H1 (cell line): ENCODE data around the gene ARFGEF3.

Experiments
- BRCA1 ChIP-seq: IDR thresholded peaks from 2 replicates; pipeline ENCODE4 v1.6.1; 2012; ENCODE audit warnings: low read depth, low read length, improper control_type of control experiment
- CTCF ChIP-seq, 3 experiments: IDR thresholded peaks; 1 replicate in 2 of 3; 2 replicates in 1 of 3; pipeline versions ENCODE4 v1.5.1 to v1.6.1; 2011; ENCODE audit warnings: low read length in 3 of 3, mild to moderate bottlenecking in 3 of 3, inconsistent platforms in 2 of 3, low read depth in 1 of 3, moderate library complexity in 1 of 3; ENCODE audit not compliant: insufficient read depth in 1 of 3; ENCODE audit errors: control extremely low read depth in 1 of 3
- E2F6 ChIP-seq: IDR thresholded peaks from 2 replicates; pipeline ENCODE4 v1.6.1; 2012; ENCODE audit warnings: inconsistent platforms
- EP300 ChIP-seq, 2 experiments: IDR thresholded peaks; 1 replicate in 1 of 2; 2 replicates in 1 of 2; pipeline ENCODE4 v1.6.1; 2011 to 2012; ENCODE audit warnings: low read depth in 2 of 2, low read length in 2 of 2, mild to moderate bottlenecking in 2 of 2, borderline replicate concordance in 1 of 2, inconsistent platforms in 1 of 2, moderate library complexity in 1 of 2
- EZH2 ChIP-seq: fragments of 200-600 bp; sonication (generic); IDR thresholded peaks from 2 replicates; pipeline ENCODE4 v1.7.1; 2012; ENCODE audit warnings: low read depth, mild to moderate bottlenecking, moderate library complexity, low read length, inconsistent platforms; ENCODE audit not compliant: severe bottlenecking
- PHF8 ChIP-seq: fragments of 200-600 bp; sonication (generic); conservative IDR thresholded peaks from 2 replicates; pipeline ENCODE4 v1.7.1; 2012; ENCODE audit warnings: low read depth, mild to moderate bottlenecking, inconsistent platforms, low read length, moderate library complexity
- POLR2A ChIP-seq, 2 experiments: IDR thresholded peaks; 1 replicate in 1 of 2; 2 replicates in 1 of 2; pipeline ENCODE4 v1.6.1; 2011; ENCODE audit warnings: low read depth in 2 of 2, low read length in 2 of 2, mild to moderate bottlenecking in 2 of 2; ENCODE audit errors: control extremely low read depth in 1 of 2
- RFX5 ChIP-seq: IDR thresholded peaks from 2 replicates; pipeline ENCODE4 v1.6.1; 2011; ENCODE audit warnings: low read depth, low read length, improper control_type of control experiment, borderline replicate concordance
- USF2 ChIP-seq: IDR thresholded peaks from 2 replicates; pipeline ENCODE4 v1.6.1; 2011; ENCODE audit warnings: low read length, improper control_type of control experiment

- TF ChIP-seq E2F6 (no peak), POLR2A (IDR thresholded peaks at IDR 0.05; ENCODE audit: control extremely low read depth in 1 of 2, low read depth in 2 of 2, low read length in 2 of 2) (no peak), USF2 (no peak), BRCA1 (no peak), CTCF (IDR thresholded peaks at IDR 0.05; ENCODE audit: control extremely low read depth in 1 of 3, insufficient read depth in 1 of 3, low read depth in 1 of 3, low read length in 3 of 3) (peak in 2 of 3 experiments; percentile 15 to 29; a peak in 2 of 4 replicates), EZH2 (no peak), EP300 (IDR thresholded peaks at IDR 0.05; ENCODE audit: borderline replicate concordance in 1 of 2, low read depth in 2 of 2, low read length in 2 of 2) (no peak), PHF8 (no peak), RFX5 (no peak)
Observed at GRCh38 chr6:138275976-138276375, 114.2 kb downstream of the ARFGEF3 start.
